HUES48 (cell line): ENCODE data around the gene HES6.

Experiments used
- H3K27ac ChIP-seq: one replicate; pipeline ENCODE4 v1.7.0; 2013; ENCODE audit warnings: low read depth, low read length, inconsistent platforms
- H3K27me3 ChIP-seq: 2 replicates; pipeline ENCODE4 v1.6.1; 2013; ENCODE audit warnings: mild to moderate bottlenecking, low read length; ENCODE audit not compliant: control insufficient read depth, insufficient read depth
- H3K36me3 ChIP-seq: 2 replicates; pipeline ENCODE4 v1.6.1; 2013; ENCODE audit warnings: low read length; ENCODE audit not compliant: control insufficient read depth, insufficient read depth
- H3K4me1 ChIP-seq: 2 replicates; pipeline ENCODE4 v1.6.1; 2013; ENCODE audit warnings: mild to moderate bottlenecking, low read length; ENCODE audit not compliant: control insufficient read depth, insufficient read depth
- H3K4me3 ChIP-seq: 2 replicates; pipeline ENCODE4 v1.5.1; 2013; ENCODE audit warnings: mild to moderate bottlenecking, low read depth, low read length
- H3K9ac ChIP-seq: 2 replicates; pipeline ENCODE4 v1.6.1; 2013; ENCODE audit warnings: mild to moderate bottlenecking, low read depth, low read length, moderate library complexity
- H3K9me3 ChIP-seq: 2 replicates; pipeline ENCODE4 v1.6.1; 2013; ENCODE audit warnings: low read length; ENCODE audit not compliant: control insufficient read depth, insufficient read depth

HES6 gene

DNA sequence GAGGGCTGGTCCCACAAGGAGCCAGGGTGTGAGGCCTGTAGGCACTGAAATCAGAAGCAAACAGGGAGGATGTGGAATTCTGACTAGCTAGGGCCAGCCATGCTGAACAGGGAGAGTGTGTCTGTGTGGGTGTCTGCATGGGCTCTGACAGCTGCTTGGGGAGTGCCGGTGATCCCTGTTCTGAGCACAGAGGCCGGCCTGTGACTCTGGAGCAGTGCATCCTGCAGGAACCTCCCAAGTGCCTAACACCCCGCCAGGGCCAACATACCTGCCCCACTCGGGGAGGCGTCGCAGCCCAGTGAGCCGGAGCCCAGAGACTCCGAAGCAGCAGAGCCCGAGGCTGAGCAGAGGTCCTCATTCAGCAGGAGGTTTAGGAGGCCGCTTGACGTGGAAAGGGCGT lies 11.5 kb upstream of the HES6 start:
- Histone ChIP-seq H3K27ac (no peak overlapping the region), H3K4me3 (no peak overlapping the region), H3K9ac (no peak overlapping the region), H3K27me3 (no peaks in the 10 kb centered on the region), H3K4me1 (no peaks in the 10 kb centered on the region), H3K9me3 (no peaks in the 10 kb centered on the region), H3K36me3 (peaks cover 21% of the 10 kb centered on the region)

DNA sequence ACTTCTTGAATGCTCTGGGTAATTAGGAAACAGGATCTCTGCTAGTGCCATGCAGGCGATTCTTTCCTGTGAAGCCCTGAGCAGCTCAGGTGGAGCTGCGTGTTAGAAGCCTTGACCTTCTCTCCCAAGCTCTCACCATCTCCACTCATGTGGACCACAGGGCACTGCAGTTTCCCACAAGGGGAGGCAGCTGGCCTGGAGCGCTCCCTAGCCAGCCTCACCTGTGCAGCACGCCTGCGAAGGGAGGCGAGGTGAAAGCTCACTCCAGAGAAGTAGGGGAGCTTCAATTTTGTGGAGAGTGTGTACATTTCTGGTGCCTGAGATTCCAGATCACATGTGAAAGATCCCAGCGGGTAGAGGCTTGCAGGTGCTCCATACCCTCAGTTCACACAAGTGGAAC lies 11.1 kb upstream of the HES6 start:
- Histone ChIP-seq H3K27me3 (no peaks in the 10 kb centered on the region), H3K36me3 (peaks cover 20% of the 10 kb centered on the region), H3K27ac (no peak overlapping the region), H3K9me3 (no peaks in the 10 kb centered on the region), H3K4me1 (no peaks in the 10 kb centered on the region), H3K4me3 (no peak overlapping the region), H3K9ac (no peak overlapping the region)

DNA sequence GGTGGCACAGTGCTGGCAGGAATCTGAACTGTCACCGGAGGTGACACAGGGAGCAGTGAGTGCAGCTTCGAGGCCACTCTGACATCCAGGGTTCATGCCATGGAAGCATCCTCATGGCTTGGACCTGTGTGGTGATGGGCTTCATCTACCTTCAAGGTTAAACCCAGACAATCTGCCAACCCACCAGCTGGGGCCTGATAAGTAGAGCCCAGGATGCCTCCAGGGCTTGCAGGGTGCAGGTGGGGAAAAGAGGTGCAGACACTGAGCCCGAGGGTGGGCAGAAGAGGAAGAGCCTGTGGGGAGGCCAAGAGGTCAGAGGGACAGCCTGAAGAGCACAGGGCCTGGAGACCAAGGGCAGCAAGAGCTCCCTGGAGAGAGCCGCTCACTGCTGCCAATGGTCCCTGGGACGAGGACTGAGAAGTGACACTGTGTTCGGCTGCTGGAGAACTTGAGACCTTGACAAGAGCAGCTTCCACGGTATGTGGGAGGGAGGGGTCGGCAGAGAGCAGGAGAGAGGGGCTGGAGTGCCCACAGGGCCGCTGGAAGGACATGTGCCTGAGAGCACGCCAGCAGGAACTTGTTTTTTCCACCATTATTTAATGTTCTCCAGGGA lies 8.1 kb upstream of the HES6 start:
- Histone ChIP-seq H3K4me1 (peaks cover 2% of the 10 kb centered on the region; the same call in 1 of the 2 replicates), H3K27ac (no peak overlapping the region), H3K9me3 (no peaks in the 10 kb centered on the region), H3K4me3 (no peak overlapping the region), H3K36me3 (no peaks in the 10 kb centered on the region; the same call in 1 of the 2 replicates), H3K9ac (no peak overlapping the region), H3K27me3 (no peaks in the 10 kb centered on the region)

DNA sequence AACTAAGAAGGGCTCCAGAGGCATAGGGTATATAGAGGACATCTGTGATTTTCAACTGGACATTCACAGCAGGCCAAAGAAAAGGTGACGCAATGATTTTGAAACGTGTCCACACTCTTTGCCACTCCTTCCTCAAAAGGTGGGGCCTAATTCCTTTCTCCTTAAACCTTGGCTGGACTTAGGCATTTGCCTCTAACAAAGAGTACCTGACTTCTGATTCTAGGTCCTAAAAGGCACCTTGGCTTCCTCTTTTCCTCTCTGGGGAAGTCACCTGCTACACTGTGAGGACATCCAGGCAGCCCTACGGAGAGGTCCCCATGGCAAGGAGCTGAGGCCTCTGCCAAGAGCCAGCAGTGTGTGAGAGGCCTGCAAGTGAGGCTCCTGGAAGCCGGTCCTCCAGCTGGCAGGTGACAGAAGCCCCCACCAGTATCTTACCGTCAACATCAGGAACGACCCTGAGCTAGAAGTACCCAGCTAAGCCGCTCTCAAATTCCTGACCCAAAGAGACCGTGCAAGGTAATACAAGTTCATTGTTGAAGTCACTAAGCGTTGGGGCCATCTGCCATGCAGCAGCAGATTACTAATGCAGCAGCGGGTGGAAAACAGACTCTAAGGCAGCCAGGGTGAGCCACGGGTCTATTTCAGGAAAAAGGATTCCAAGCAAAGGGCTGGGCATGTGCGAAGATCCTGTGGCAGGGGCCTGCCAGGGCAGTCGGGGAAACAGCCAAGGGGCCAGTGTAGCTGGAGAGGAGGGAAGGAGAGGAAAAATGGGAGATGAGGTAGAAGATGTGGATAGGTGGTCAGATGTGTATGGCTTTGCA lies 7.4 kb upstream of the HES6 start:
- Histone ChIP-seq H3K4me1 (peaks cover 2% of the 10 kb centered on the region; the same call in 1 of the 2 replicates), H3K27ac (no peak overlapping the region), H3K27me3 (no peaks in the 10 kb centered on the region), H3K36me3 (no peaks in the 10 kb centered on the region; the same call in 1 of the 2 replicates), H3K9me3 (no peaks in the 10 kb centered on the region), H3K9ac (no peak overlapping the region), H3K4me3 (no peak overlapping the region)

DNA sequence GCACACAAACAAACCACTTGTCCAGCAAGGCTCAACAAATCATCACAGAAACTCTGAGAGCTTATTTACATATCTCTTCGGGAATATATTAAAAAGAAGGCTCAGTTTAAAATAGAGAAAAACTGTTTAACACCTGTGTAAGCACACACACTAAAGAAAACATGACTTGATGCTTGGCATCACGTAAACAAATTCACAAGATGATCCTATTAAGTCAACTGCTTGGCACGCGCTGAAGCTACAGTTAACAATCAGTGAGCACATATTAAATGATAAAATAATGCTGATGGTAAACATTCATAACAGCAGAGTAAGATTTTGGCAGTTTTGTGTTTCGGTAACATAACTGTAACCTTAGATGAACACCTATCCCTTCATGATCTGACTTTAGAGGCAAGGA lies 4.3 kb upstream of the HES6 start:
- Histone ChIP-seq H3K27ac (no peak overlapping the region), H3K9me3 (no peaks in the 10 kb centered on the region), H3K9ac (no peak overlapping the region), H3K36me3 (no peaks in the 10 kb centered on the region; the same call in 1 of the 2 replicates), H3K27me3 (peaks cover 13% of the 10 kb centered on the region), H3K4me3 (no peak overlapping the region), H3K4me1 (peaks cover 11% of the 10 kb centered on the region; the same call in 1 of the 2 replicates)

DNA sequence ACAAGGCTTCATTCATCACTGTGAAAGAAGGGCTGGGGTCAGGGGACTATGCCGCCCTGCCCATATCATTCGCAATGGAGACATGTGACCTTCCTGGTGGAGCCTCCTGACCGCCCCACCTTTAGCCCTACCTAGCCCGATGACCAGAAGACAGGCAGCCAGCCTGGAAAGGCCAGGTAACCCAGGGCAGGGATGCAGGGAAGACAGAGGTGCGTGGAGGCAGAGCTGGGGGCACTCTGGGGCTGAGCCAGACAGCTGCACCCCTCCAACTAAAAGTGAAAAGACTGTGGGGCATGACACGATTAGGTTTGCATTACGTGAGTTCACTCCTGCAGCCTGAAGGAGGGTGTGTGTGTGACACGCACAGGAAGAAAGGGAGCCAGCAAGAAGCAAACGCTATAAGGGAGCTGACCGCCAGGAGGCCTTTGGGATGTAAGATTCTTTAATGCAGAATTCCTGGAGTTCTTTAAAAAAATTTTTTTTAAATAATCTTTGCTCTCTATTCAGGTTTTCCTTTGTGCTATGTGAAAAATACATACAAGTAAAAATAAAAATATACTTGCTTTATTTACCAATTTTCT lies 3.7 kb upstream of the HES6 start:
- Histone ChIP-seq H3K36me3 (no peaks in the 10 kb centered on the region; the same call in 1 of the 2 replicates), H3K9ac (no peak overlapping the region), H3K4me1 (peaks cover 11% of the 10 kb centered on the region; the same call in 1 of the 2 replicates), H3K4me3 (no peak overlapping the region), H3K27me3 (peaks cover 19% of the 10 kb centered on the region), H3K27ac (no peak overlapping the region), H3K9me3 (no peaks in the 10 kb centered on the region)

DNA sequence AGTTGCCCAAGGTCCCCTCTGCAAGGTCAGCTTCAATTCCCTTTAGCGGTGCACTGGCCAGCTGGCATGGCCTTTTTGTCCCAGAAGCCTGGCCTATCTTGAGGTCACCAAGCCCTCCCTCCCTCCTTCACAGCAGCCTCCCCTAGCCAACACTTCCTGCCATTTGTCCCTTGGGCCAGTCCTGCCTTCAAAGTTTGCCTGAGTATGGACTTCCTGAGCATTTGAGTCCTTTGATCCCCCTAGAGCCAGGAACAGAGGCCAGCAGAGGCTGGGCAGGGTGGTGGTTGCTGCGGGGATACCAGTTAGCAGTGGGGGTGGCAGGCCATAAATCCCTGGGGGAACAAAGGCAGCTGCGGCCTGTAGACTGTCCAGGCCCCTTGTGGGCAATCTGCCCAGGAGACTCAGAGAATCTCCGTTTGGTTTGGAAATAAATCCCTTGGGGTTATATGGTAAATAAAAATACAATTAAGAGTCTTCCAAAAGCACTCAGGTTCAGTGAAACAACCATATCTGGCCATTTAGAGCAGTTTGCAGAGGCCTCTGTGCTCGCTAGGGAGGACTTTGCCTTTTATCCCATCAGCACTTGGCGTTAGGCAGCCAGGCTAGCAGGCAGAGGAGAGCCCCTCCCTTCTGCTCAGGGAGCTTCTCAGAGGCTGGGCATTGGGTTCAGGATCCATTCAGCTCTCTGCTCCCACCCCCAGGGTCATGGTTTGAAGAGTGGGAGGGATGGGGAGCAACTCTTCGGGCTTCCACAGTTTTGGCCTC lies 3.1 kb upstream of the HES6 start:
- Histone ChIP-seq H3K9me3 (no peaks in the 10 kb centered on the region), H3K9ac (no peak overlapping the region), H3K27me3 (peaks cover 26% of the 10 kb centered on the region), H3K36me3 (no peaks in the 10 kb centered on the region; the same call in 1 of the 2 replicates), H3K4me1 (peaks cover 11% of the 10 kb centered on the region; the same call in 1 of the 2 replicates), H3K27ac (no peak overlapping the region), H3K4me3 (no peak overlapping the region)

DNA sequence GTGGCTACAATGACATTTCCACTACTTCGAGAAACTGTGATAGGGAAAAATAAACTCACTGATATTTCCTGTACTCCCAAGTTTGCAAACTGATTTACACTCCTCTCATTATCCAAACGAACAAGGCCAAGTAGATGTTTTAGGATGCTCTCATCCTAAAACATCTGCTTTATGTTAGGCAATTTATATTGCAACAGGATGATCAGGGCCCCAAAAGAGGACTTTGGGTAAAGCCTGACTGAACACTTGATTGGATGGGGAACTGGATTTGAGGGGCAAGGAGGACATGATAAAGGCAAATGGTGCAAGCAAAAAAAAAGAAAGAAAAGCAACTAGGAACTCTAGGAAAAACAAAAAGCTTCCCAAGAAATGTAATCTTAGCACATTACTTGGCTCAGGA lies 2.1 kb upstream of the HES6 start:
- Histone ChIP-seq H3K4me1 (peaks cover 11% of the 10 kb centered on the region; the same call in 1 of the 2 replicates), H3K27ac (no peak overlapping the region), H3K27me3 (peaks cover 35% of the 10 kb centered on the region), H3K9me3 (no peaks in the 10 kb centered on the region), H3K36me3 (no peaks in the 10 kb centered on the region; the same call in 1 of the 2 replicates), H3K9ac (no peak overlapping the region), H3K4me3 (peak overlapping the region; percentile 62; the same call in 1 of the 2 replicates)

DNA sequence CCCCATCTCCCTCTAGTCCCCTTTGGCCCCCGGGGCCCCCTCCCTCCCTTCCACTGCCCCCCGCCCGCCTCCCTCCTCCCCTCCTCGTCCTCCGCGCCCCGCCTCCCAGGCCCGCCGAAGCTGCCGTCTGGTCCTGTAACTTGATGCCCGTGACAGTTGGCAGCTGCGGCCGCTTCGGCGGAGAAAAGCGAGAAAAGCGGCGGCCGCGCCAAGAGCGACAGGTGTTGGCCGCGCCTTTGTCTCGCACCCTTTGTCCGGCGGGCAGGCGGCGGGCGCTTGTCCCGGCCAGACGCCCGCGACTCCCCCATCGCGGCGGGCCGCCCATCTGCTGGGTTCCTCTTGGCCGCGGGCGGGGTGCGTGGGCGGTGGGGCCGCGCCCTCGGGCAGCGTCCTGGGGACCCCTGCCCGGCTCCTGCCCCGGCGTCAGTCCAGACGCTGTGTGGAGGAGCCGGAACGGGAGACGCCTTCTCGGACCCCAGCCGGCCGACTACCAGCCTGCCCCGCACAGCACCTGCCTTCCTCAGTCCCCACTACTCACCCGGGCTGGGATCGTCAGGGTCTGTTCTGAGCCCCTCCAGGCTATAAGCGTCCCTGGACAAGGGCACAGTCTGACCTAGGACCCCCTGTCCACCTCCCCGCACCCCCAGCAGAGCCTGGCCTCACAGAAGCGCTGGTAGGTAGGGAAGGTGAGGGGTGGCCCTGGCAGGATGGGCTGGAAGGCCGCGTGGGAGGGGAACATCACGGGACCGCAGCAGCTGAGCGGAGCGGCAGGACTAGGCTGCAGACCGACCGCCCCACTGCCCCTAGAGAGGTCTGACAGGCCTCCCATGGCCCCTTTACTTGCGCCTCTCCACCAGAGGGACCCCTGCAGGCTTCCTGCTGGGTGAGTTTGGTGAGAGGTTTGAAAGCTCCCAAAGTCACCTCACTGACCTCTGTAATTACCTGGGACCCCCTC lies 1.2 kb upstream of the HES6 start:
- H3K27me3 ChIP-seq = peaks cover 45% of the 10 kb centered on the region
- H3K9me3 ChIP-seq = no peaks in the 10 kb centered on the region
- no peak overlapping the region for H3K27ac ChIP-seq
- peak overlapping the region; percentile 31; the same call in 1 of the 2 replicates for H3K9ac ChIP-seq
- no peaks in the 10 kb centered on the region; the same call in 1 of the 2 replicates for H3K36me3 ChIP-seq
- H3K4me3 ChIP-seq = peak overlapping the region; percentile 62
- H3K4me1 ChIP-seq = peaks cover 11% of the 10 kb centered on the region; the same call in 1 of the 2 replicates

DNA sequence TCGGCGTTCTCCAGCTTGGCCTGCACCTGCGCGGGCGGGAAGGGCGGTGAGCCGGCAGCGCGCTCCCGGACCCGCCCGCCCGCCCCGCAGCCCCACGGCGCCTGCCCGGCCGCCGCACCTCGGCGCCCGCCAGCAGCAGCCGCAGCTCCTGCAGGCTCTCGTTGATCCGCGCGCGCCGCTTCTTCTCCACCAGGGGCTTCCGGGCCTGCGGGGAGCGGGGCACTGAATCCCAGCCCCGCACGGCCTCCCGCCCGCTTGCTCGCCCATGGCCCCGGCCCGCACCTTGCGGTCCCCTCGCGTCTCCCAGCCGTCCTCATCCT lies 335 bp downstream of the HES6 start:
- H3K36me3 ChIP-seq = no peaks in the 10 kb centered on the region
- peaks cover 56% of the 10 kb centered on the region for H3K27me3 ChIP-seq
- H3K9me3 ChIP-seq = no peaks in the 10 kb centered on the region
- H3K9ac ChIP-seq = no peak overlapping the region; the same call in 1 of the 2 replicates
- no peak overlapping the region for H3K27ac ChIP-seq
- H3K4me3 ChIP-seq = peak overlapping the region; percentile 67
- peaks cover 11% of the 10 kb centered on the region; the same call in 1 of the 2 replicates for H3K4me1 ChIP-seq
